SIG-M5 (cell line): ENCODE results near the gene TRIM65.
"Not testable (repeated sequence)": the region's sequence is repeated elsewhere in the genome, so short reads cannot be mapped to it uniquely, and the experiment has no call there.

Experiments used
- DNase-seq: peaks from one replicate; lab custom pipeline; 2025; lab: John Stamatoyannopoulos, UW

Gene TRIM65

DNA sequence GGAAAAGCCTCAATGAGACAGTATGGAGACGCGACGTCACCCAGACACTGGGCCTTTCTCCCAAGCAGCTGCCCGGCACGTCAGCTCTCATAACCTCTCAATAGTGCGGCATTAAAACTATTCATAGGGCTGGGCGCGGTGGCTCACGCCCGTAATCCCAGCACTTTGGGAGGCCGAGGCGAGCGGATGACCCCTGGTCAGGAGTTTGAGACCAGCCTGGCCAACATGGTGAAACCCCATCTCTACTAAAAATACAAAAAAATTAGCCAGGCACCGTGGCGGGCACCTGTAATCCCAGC, 45.1 kb downstream of the TRIM65 start:
- DNase-seq, result not testable (repeated sequence)

DNA sequence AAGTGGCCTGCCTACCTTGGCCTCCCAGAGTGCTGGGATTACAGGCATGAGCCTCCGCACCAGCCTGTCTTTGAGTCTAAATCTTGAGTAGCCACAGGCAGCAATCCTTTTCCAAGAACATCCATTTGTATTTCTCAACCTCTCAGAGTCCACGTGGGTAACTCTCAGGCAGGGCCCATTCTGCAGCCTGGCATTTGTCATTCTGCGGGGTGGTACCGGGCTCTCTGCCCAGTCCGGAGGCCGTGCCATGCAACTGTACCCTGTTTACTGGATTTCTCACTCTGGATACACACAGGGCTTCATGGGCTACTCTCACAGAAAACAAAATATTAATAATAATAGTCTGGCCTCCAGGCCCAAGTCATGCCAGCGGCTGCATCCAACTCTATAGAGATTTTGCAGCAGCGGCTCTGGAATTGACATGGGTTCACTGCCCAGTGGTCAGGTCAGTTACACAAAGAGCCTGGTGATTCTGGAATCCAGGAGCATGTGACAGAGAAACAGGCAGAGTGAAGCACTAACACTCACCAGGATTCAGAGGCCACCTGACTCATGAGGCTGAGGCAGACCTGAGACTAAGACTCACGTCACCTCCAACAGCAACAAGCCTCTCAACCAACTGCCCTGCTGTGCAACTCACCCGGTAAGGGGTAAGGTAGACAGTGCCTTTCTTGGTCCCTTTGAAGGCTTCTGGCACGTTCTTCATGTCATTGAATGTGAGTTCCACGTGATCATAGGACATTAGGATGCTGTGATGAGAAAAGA, 45.6 kb downstream of the TRIM65 start:
- no peak for DNase-seq

DNA sequence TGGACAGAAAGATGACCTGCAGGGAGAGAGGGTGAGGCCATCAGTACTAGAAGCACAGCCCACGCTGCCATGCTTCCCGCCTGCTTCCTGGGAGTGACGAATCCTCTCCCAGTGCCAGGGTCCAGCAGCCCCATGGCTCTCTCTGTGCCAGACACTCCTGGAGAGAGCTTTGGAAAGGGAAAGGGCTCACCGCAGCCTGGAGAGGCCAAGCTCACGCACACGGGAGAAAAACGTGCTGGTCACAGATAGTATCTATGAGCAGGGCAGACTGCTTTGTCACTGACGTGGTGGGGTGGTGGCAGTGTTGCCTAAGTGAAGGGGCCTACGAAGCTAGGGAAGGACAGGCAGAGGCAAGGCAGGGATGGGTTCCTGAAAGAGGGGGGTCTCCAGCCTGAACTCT, 47.0 kb downstream of the TRIM65 start:
- DNase-seq, result no peak

DNA sequence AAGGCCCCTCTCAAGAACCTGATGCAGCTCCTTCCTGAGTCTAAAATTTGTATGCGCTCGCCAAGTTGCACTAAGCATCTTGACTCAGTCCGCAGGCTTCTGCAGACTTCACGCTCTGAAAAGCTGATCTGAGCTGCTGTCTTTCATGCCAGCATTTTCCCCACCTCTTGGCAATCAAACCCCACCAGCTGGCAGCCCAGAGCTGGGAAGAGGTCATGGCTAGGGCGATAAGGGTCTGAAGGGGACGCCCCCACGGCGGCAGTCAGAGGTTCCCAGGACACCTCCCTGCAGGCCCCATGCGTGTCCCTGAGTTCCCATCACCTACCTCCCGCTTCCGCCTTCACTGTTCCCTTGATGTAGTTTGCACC, 47.5 kb downstream of the TRIM65 start:
- no peak for DNase-seq

DNA sequence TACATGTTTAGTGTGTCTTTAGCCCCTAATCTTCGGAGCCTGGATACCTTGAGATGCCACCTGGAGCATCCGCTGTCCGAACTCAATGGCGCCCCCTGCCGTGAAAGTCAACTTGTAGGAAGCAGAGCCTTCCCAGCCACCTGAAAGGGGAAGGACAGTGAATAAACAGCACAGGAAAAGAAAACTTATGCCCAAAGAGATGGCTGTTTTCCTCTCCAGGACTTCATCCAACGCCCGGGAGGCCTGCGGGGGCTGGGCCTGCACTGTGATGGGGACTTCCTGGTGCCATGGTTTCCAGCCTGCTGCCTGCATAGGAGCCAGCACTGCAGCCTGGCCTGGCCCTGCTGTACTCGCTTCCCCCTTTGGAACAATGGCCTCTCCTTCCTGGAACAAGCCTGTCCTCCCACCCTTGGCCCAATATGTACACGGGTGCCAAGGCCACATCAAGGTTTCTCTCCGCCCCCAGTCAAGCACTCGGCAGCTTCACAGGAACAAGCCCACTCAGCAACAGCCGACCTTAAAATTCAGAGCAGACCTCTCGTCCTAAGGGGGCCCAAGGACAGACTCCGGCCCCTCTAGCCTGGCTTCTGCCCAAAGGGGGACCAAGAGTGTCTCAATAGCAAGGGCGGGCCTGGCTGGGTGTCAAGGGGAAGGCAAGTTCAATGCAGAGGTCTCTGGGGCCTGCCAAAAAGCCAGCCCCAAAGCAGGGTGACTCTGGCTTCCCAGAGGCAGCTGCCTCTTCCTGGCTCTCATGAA, 48.0 kb downstream of the TRIM65 start:
- no peak for DNase-seq

DNA sequence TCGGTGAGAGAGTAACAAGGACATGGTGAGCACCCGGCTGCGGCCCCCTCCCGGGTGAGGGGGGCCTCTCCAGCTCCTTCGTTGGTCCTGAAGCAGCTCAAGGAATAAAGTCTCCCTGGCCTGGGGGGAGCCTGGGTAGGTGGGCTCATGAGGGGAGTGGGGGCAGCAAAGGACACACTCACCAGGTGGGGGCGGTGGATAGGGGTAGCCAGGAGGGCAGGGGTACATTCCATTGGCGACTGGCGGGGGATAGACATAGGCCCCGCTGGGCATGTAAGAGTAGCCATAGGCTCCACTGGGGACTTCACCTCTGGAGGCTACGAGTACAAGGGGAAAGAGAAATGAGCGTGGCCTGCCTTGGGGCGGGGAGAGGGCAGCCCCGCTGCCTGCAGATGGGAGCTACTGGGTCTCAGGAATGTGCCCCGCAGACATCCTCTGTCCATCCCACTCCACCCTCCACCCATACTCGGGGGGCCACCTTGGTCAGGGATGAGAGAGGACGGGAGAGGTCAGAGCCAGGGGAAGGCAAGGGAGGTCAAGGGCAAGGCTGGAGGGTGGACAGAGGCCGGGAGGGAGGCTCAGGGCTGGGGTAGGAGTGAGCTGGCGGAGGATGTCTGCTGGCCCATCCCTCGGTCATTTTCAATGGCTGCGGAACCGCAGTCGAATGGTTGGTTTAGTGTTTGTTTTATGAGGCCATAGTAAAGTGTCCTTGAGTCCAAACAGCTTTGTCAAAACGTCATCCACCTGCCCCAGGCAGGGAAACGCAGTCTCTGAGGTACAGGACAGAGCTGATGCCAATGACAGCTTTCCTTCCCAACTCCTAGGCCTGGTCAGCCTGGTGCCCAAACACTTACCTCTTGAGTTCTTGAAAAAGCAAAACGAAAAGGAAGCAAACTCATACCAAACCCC, 48.9 kb downstream of the TRIM65 start:
- DNase-seq, result no peak

DNA sequence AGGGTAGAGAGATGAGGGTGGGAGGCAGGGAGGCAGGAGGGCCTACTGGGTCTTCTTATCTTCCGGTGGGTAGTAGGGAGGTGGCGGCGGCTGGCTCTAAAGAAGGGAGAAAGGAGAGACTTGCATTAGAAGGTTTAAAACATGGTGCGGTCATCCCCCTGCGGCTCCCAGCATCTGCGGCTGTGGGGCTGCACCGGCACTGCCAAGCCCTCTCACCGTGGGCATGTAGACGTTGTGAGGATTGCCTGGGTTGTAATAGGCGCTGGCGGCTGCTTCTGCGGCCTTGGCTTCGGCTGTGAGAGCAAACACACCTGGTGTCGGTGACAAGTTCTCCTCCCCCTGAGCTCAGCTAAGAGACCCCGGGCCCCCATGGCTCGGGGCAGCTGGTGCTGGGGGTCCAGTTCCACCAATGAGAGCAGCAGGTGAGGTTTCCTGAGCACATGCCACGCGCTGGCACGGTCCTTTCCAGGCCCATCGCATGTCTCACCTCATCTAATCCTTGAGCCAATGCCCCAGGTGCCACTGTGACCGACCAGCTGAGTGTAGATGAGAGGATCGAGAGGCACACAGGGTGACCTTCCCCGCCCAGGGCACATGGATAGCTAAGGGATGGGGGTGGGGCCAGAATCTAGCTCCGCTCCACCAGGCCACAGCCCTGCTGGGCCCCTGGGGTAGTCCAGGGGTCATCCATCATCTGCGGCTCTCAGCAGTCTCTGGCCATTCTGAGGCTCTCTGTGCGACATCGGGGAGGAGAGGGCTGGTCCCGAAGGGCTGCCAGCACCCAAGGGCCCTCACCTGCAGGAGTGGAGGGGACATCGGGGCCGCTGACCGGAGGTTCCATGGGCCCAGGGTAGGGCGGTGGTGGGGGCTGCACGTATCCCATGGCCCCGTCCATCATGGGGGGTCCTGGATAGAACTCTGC, 49.8 kb downstream of the TRIM65 start:
- DNase-seq, result no peak

DNA sequence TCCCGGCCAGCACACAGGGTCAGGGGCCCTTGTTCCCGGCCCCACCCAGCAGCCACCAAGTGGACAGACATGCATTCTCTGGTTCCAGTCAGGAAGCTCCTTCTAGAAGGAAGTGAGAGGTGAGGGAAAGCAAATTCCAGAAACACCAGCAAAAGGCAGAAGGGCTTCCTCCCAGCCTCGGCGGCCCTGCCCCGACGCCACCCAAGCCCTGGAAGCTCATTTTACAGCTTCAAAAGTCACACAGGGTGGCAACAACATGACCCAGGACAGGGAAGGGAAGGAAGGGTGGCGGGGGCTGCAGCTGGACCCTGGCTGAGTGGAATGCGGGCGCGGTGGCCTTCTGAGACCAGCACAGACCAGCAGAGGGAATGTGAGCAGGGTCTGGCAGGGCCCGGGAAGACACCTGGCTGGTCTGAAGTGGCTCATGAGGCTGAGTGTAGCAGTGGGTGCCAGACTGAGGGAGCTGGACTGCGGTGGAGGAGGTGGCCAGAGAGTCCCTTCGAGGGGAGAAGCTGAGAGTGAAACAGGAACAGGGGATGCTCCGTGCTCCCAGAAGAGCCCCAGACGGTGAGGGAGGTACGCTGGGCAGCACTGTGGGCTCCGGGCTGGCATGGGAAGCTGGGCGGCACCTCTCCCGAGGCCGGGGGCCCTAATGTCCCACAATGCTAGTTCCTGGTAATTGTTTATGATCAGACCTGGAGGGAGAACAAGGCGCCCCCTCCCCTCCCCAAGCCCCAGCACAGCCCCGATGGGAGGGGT, 50.6 kb downstream of the TRIM65 start:
- no peak for DNase-seq

DNA sequence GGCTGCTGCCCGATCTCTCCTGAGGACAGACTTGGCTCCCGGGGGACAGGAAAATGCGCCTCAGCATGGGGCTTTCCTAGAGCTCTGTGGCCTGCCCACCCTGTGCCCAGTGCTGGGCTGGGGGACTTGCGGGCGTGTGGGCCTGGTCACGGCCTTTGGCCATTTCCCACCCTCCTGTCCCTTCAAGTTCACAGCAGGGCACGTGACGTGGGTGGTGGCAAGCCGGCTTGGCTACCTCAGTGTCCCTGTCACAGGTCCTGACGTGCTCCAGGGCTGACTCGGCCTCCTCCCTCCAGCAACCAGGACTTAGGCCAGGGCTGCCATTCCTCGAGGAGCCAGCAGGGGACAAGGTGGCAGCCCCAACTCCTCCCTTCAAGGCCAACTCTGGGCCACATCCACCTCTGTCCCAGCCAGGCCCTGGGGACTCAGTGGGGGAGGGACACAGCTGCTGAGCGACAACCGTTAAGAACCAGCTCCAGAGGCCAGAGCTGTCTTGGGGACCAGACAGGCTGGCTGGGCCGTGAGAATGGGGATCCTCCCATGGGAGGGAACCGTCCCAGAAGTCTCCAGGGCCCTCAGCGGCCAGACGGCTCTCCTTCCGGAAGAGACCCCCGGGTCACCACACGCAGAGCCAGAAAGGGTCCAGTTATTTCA, 51.6 kb downstream of the TRIM65 start:
- no peak for DNase-seq

DNA sequence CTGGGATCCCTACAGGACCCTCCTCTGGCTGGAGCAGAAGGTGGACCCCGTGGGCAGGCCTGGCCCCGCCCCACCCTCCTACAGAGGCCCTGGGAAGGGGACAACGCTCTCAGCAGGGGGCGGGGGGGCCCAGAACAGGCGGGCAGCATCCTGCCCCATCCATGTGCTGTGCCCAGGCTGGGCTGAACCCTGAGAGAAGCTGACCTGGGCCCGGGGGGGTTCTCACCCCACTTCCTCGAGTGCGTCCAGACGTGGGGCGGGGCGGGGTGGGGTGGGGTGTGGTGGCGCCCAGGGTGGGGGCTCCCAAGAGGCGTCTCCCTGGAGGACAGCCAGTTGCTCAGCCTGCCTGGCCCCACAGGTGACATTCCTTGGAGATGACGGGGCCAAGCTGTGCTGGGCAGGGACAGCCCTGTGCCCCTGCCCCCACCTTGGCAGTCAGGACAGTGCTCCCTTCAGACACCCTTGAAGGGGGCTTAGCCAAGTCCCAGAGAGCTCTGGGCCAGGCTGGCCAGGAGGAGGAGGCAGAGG, 52.2 kb downstream of the TRIM65 start:
- no peak for DNase-seq

DNA sequence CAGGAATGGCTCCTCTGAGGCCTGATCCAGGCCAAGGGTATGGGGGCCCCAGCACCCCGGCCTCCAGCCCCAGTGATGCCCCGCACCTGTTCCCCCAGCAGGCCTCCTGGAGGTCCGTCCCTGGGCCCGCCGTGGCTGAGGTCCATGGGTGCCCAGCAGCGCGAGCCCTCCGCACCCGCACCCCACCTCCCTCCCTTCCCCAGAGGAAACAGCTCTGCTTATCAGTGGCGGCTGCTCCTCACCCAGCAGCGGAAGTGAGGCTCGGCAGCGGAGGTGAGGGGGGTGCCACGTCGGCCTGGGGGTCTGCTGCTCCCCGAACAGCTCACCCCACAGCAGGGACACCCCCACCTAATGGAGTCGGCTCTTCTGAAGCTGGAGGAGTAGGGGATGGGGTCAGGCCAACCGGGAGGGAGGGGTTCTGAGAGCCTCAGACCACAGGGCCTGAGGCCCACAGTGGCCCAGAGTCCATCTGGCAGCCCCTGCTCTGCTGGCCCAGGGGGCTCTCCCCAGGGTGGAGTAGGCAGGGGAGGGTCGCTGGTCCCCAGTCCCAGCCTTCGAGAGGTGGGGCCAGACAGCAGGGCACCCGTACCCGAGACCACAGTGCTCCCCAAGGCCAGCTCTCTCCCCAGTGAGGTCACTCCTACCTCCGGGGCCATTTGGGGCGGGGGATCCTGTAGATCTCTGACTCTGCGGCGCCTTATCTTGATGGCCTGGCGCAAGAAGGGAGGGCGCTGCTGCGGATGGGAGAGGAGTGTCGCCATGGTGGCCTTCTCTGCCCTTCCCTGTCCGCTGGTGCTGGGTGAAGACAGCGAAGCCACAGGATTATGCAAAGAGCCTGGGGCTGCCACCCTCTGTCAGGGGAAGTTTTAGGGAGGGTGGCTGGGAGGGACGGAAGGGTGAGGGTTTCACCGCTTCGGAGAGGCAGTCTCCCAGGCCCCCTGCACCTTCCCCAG, 52.9 kb downstream of the TRIM65 start, which contains the start of gene UNC13D:
UNC13D (minus strand) TSS at position 828 of the 953 bp plus-strand sequence; CDS start at position 761, 67 bp downstream.
- DNase-seq, result no peak

DNA sequence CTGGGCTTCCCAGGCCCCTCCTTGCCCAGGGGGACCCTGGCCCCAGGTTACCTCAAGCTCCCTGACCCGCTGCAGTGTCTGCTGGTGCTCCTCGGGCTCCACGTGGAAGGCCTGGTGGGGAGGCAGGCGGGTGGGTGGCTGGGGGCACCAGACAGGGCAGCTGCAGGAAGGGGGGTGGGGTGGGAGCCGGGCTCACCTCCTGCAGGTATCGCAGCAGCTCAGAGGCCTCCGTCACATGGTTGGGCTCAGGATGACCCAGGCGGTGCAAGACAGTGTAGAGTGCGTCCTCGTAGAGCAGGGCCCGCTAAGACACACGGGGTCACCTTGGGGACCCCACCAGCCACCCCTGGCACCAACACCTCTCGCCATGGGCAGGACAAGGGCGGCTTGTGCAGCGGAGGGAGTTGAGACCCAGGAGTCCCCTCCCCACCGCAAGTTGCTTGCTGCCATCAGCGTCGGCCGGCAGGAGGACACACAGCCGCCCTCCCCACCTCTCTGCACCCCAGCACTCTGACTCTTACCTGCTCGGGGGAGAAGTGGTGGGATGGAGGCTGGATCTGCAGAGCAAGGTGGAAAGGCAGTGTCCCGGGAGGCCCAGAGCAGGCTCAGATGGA, 53.7 kb downstream of the TRIM65 start:
- DNase-seq, result no peak

DNA sequence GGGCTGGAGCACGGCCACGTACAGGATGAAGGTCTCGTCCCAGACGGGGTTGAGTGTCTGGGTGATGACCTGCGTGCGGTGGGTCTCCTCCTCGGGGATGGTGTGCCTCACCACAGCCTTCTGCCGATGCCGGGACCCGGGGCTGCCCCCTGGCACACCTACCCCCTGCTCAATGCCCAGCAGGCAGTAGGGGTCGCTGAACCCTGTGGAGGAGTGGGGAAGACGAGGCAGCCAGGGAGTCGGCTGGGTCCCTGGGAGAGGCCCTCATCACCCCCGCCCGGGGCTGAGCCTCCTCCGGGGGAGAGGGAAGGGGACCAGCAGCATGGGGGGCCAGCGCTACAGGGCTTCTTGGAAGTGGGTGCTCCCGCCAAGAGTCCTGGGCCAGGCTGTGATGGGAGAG, 54.3 kb downstream of the TRIM65 start:
- no peak for DNase-seq

DNA sequence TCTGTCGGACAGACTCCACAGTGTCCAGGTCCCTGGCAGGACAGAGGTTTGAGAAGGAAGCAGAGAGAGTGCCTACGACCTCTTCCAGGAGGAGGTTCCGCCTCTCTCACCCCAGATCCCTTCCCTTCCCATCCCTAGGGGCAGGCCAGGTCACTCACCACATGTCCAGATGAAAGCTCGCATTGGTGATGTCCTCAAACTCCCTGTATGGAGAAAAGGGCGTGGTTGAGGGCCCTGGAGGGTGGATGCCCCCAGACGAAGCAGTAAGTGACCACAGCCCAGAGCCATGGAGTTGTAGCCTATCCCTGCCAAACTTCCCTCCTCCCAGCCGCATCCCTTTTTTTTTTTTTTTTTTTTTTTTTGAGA, 56.0 kb downstream of the TRIM65 start:
- DNase-seq, result no peak

DNA sequence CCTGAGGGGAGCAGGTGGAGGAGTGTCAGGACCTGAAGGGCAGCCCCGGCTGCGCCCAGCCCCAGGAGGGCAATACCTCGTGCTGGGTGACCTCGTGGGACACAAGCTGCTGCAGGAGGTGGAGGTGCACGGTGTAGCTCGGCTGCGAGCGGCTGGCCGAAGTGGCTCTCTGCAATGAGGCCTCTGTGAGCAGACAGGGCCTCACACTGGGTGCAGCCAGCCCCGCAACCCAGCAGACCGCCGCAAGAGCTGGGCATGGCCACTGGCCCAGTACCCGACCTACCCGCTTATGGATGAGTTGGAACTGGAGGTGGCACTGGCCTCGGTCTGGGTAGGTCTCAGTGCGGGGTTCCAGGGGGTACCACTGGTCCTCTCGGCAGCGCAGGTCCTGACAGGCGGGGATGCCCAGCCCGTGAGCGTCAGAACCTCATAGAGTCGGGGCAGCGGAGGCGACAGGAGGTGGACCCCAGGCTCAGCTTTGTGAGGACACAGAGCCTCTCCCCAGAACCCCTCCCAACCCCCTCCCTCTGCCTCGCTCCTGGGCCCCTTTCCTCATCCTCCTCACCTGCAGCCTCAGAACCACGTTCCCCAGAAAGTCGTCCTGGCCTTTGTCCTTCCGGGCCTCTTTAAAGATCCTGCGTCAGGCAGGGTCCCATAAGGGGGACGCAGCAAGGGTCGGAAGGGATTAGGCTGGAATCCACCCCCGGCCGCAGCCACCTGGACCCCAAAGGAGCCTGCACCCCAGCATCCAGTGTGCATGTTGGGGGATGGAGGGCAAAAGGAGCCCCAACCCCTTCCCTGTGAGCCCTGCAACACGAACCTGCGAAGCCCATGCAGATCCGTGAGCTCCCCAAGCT, 56.6 kb downstream of the TRIM65 start:
- no peak for DNase-seq
